GM21390 (cell line): ENCODE measurements around the gene SMIM1.
A peak's percentile ranks its signal among the peaks of the same experiment; 100 is the strongest.

Experiments
- ATAC-seq: cut with Tn5 transposase; IDR thresholded peaks from one replicate; pipeline ENCODE4 v1.9.1; 2021; ENCODE audit not compliant: unreplicated experiment

The SMIM1 gene

DNA sequence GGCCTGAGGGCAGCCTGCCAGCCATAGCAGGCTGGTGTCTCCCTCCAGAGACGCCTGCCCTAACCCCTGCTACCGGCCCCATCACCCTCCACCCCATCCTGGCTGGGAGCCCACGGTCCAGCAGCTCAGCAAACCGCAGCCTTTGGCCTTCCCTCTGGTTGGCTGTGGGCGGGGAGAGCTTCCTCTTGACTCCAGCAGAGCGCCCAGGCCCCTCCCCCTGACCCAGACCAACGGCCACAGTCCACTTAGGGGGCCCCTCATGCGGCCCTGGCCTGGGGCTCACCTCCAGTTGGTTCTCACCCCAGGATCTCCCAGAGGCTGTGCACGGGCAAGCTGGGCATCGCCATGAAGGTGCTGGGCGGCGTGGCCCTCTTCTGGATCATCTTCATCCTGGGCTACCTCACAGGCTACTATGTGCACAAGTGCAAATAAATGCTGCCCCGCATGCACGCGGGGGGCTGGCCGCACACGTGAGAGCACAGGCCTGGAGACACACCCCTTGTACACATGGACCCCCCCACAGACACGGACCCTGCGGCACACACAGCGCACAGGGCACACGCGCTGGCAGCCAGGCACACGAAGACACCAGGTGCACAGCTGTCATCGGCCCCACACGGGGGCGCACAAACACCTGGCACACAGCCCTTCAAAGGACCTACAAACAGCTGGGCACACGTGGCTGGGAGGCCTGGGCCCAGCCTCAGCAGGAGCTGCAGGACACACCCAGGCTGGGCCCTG lies 3.1 kb downstream of the SMIM1 start:
- peak; percentile 35 for ATAC-seq

DNA sequence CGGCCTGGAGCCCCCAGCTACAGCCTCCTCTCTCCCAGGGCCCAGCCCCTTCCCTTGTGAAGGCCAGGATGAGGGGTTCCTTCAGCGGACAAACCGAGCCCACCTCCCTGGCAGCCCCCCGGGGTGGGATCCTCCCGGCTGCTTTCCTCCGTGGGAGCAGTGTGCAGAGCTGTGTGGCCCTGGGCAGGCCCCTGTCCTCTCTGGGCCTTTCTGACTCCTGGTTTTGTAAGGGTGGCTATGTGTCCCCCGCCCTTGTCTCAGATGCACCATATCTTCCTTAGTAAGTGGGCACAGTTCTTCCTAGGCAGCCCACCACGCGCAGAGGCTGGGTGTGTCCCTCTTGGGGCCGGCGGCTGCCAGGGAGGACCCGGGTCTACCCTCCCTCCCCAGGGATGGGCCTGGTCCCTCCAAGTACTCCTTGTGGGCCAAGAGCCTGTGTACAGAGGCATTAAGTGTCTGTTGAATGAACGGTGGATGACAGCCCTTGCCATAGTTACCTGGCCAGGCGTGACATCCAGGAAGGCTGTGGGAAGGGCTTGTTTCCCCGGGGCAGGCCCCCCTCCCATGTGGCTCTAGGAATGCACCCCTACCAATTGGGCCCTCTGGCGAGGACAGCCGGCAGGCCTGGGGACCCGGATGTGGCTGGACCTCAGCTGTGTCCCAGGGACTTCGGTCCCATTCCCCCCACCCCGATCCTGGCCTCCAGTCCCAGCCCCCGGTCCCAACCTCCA lies 3.8 kb downstream of the SMIM1 start:
- ATAC-seq, result no peak

DNA sequence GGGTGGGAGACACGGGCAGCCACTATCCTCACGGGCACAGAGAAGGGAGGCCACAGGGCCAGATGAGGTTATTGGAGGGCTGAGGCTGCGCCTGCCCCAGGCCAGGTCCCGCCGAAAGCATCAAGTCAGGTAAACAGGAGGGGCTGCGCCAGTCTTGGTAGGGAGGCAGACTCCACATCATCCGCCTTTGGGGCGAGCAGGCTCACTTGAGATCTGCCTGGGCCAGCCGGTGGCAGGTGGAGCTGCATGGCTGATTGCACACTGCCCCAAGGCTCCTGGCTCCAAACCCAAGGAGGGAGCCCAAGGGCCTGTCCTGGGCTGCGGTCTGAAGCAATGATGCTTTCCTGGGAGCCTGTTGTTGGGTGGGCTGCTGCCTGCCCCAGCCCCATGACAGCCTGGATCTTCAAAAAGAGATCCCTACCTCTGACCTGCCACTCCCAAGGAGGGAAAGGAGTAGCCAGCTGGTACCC lies 4.6 kb downstream of the SMIM1 start:
- ATAC-seq, result no peak

DNA sequence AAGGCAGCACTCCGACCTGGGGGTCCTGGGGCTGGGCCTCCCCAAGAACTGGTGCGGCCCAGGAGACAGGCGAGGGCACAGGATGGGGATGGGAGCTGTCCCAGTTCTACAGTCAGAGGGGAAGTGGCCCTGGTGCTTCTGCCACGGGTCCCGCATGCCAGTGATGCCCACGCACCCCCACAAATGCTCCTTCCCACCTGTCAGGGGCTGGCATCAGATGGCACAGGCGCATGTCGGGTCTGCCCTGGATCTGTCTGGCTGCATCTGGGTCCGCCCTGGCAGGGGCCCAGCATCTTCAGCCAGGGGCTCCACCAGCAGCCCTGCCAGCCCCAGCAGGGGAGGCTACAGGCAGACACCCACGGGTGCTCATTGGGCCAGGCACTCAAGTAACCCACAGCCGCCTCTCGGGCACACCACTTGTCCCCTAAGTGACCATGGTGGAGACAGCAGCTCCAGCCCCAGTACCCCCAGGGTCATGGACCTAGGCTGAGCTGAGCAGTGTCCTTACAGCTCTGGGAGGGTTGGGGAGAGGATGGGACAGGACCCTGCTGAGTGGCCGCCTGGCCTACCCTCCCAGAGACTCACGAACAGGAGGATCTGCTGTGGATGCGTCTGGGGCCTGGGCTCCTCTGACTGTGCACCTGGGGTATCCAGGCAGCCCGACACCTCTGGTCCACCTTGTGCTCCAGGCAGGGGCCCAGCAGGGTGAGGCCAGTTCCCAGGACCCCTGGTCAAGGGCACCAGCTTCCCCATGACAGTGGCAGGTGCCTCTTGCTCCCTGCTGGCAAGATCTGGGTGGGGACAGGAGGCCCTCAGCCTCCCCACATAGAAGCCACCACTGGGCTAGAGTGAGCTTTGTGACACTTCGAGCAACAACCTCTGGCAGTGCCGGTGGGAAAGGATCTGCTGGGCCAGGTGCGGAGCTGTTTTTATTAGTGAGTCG lies 5.4 kb downstream of the SMIM1 start:
- no peak for ATAC-seq

DNA sequence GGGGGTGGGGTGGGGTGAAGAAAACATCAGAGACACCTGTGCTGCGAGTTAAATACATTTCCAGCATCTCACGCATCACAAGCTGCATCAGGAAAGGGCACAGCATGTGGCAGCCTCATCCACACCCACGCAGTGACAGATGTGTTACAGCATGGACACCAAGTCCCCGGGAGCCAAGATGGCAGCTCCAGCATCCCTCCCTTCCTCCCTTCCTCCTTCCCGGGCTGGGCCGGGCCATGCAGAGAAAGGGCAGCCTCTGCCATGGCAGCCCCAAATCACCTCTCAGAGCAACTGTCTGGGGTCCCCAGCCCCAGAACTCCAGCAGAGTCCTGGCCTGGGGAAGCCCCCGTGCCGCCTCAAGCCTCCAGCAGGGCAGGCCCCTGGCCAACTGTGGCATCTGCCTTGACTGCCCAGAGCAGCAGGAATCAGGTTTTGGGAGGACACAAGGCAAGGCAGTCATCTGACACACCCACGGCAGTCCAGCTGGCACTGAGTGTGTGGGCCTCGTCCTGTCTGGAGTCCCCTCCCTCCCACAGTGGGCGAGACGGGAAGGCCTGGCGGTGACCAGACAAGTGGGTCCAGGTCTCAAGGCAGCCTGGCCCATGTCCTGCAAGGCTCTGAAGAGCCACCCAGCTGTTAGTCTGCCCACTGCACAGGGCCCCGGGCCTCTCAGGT lies 6.2 kb downstream of the SMIM1 start:
- no peak for ATAC-seq

DNA sequence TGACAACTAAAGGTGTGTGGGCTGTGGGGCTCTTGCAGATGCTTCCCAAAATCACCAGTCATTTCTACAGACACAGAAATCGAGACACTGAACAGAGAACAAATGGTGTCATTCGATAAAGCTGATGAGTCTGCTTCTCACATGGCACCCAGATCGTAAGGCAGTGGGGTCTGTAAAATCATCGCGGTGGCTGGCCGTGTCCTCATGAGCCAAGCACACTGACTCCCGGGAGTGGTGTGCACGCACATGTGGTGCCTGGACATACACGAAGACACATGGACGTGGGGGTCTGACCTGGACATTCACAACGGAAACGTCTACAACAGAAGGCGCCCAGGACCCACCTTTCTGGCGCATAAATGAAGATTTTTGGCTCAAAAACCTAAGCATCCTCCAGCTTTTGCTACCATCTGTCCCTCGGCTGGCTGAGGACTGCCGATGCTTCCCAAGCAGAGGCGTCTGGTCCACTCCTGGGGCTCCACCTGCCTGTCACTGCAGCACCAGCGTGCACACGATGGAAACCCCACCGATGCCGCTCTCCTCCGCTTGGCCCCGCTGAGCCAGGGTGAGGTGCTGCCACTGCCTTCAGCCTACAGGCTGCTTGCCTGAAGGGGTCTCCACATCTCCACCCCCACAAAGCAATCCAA lies 6.8 kb downstream of the SMIM1 start:
- ATAC-seq, result no peak

DNA sequence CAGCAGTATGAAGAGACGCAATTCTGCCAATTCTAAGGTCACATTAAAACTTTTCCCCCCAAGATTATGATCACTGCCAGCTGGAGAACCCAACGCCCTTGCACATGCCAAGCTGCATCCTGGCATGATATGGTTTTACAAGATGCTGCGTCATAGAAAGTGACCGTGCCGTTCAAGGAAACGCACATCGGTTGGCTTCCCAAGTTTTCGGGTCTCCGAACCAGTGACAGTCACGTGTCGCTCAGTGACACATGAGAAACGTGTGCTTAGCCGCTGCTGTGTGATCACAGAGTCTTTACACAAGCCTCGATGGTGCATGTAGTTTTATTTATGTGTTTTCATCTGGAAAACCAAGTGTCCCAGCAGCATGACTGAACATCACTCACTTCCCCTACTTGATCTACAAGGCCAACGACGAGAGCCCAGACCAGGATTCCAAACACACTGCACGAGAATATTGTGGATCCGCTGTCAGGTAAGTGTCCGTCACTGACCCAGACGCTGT lies 7.4 kb downstream of the SMIM1 start:
- no peak for ATAC-seq

DNA sequence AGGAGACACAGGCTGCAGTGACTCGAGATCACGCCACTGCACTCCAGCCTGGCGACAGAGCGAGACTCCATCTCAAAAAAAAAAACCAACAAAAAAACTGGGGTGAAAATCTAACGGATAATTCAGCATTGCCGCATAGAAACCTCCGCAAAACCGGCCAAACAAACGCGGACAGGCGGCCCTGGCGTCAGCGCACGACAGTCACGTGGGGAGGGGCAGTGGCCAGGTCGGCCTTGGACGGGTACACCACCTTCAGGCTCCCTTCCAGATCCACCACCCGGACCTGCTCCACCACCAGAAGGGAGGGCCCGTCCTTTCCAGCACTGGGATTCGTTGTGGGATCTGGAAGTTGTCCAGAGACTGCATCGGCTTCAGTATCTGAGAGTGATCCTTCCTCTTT lies 8.4 kb downstream of the SMIM1 start:
- no peak for ATAC-seq

DNA sequence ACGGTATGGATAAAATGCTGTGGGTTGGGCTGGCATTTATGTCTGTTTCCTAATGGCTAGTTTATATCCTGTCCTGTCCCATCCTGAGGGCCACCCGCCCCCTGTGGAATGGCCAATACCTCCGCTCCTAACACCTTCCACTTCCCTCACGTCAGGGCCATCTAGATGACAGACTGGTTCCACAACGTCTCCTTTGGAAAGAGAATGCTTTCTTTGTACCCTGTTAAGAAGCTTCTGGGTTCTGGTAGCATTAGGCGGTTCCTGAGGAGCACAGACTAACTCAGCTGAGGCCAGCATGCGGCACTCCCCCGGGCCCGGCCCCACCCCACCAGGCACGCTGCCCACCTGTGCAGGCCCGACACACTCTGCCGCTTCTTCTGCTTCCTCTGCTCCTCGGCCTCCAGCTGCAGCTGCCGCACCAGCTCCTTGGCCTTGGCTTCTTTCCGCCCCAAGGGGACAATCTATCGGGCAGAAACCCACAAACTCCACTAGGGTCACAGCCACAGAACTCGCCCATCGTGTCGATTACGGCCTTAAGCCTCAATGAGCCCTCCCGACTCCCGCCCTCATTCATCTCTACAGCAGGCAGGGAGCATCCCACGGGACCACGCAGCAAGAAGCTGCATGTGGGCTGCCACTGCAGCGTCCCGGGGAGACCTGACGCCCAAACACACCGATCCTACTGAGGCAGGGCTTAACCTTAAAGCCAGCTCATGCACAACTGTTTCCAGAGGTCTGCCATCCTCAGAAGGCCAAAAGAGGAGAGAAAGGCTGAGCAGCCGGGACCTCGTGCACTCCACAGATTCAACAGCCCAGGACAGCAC lies 11.3 kb downstream of the SMIM1 start:
- ATAC-seq, result no peak

DNA sequence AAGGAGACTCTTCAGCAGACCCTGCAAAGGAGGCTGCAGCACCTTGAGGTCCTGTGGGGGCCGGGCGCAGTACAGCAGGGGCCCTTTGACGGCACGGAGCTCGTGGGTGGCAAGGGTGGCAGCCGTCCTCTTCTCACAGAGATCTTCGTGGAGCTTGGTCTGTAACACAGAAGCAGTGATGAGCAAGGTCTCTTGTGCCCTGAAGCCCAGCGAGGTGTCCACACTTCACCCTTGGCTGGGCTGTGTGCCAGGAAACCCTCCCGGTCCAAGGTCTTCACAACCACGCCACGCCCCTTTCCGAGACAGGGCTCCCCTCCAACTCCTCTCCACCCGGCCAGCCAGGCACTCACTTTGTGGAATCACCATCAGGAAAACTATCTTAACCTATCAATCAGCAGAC lies 12.5 kb downstream of the SMIM1 start:
- ATAC-seq, result no peak

DNA sequence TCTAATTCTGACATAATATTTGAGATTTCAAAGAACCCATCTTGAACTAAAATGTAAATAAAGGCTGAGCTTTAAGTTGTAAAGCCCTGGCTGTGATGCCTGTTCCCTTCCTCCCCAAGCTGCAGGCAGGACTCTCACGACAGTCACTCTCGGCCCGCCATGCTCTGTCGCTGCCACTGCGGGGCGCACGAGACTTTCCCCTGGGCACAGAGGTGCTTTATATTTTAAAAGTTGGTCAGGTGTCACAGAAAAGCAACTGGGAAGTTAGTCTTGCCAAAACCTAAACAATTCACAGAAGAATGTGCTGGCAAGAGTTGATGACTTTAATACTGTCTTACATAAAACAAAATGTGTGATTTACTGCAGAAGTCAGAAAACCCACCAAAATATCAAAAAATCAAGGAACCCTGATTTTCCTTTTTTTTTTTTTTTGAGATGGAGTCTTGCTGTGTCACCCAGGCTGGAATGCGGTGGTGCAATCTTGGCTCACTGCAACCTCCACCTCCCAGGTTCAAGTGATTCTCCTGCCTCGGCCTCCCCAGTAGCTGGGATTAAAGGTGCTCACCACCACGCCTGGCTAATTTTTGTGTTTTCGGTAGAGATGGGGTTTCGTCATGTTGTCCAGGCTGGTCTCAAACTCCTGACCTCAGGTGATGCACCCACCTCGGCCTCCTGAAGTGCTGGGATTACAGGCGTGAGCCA lies 13.1 kb downstream of the SMIM1 start:
- ATAC-seq, result no peak

DNA sequence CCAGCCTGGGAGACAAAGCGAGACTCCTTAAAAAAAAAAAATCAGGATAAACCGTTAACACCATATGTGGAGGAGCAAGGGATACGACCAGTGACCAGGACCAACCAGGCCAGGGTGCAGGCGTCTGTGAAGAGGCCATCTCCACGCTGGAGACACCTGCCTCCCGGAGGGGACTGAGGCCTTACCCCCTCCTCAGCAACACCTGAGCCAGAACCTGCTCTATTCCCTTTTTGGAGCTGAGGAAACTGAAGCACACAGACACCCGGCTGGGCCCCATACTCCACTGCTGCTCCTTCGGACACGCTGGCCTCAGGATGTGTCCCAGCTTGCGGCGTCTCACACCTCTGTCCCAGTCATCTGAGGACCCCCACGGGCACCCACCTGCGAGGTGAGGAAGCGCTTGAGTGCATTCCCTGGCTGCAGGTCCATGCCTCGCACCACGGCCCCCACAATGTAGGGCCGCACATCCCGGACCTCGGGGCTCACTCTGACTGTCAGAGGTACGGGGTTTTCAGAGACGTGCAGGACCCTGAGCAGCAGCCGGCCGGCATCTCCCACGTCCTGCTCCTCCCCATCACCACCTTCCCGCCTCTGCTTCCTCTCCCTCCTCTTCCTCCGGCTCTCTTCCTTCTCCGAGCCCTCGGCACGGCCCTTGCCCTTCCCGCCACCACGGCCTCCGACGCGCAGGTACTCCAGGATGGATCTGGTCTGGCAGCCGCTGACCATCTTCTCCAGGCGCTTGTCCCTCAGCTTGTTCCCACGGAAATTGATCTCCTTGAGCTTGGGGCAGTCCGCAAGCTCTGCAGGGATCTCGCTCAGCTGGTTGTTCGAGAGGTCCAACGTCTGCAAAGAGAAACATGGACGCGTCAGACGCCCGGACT lies 14.2 kb downstream of the SMIM1 start:
- ATAC-seq, result no peak

DNA sequence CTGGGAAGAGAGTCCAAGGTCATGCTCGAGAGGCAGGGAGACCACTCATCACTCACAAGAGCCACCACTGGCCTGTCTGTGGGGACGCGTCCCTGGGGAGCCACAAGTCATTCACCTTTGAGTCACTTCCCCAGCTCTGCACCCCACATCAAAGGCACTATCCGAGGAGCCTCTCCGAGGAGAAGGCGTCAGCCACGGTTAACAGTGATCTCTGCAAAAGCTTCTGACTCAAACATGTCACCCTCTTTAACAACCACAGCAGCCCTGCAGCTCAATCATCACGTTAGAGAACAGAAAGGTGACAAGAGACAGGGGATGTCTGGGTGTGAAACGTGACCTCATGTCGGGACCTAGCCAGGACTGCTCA lies 14.8 kb downstream of the SMIM1 start:
- no peak for ATAC-seq

DNA sequence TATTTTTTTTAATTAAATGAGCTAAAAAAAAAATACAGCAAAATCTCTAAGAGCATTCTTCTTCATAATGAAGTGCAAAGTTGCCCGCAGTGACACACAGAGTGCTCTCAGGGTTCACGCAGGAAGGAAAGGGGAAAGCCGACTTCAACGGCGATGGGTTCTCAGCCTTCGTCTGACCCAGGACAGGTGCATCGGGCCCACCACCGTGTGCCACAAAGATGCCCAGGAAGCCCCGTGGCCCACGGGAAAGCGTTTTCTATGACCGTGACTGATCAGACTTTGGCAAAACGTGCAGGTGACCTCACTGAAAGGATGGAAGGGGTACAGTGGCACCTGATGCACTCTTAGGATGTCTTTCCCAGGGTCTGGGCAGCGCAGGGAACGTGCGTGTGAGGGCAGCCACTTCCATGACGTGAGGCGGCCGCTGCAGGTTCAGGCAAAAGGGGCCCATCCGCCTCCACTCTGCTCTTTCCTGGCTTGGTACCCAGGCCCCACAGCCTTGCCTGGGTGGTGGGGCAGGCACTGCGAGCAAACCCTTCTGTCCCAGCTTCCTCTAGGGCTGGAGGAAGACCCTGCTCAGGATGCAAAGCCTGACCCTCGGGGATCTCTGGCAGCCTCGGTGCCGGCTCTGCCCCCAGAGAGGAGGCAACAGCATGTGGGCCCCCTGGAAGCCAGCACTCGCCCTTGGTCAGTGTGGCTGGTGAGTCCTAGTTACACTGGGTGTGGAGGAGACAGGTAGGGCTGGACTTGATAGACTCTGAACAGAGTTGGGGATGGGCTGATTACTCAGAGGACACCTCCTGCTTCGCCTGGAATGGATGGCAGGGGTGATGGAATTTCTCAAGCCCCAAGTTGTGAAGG lies 15.4 kb downstream of the SMIM1 start:
- no peak for ATAC-seq

DNA sequence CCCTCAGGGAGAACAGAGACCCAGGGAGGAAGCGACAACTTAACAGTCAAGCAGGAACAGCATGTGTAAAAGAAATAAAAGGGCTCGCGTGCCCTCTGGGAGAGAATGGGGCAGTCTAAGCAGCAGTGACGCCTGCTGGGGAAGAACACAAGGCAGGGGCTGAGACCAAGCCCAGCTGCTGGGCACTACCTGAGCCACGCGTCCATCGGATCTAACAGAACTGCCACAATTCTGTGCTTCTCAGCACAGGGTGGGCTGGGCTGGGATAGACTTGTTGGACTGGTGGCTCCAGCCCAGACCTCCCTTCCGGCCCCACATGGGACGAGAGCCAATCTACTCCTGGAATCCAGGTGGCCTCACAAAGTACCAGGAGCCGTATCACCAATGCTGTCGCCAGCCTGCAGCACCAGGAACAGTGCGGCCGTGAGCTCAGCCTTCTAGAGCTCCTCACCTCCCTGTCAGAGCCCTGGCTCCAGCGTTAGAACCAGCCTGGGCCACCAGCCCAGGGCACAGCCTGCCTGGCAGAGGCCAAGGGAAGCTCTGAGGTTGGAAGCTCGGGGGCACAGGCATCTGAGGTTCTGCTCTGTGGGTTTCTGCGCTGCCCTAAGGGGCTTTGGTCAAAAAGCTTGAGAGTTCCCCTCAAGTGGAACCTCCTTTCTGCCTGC lies 16.3 kb downstream of the SMIM1 start:
- no peak for ATAC-seq
